ENCODE data around the gene EIF1AD.

The EIF1AD gene

DNA sequence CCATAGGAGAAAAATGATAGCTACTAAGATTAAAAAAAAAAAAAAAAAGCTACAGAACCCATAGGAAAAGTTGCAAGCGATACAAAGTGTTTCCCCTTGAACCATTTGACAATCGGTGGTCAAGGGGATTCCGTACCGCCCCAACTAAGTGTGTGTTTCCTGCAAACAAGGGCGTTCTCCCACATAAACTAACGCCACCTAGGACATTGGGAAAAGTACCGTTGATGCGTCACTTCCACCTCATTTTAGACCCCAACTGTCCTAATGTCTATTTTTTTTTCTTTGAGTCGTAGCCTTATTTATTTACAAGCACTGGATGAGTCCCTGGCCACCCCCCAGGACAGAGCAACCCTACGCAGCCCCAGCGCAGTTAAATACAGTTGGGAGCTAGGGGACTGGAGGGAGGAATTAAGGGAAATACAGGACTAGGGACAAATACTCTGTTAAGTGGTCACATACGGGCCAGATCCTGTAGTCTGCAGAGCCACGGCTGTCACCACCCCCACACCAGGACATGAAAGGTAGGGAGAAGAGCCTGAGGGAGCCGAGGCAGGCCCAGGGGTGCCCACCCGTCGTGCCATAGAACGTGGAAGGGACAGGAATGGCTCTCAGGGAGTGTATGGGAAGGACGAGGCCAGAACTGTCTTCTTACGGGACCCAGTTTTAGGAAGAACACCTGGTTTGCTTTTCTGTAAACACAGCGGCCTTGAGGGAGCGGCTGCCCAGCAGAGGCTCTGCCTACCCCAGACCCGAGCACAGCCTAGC is 19.0 kb downstream of the EIF1AD start:
- Histone ChIP-seq H3K4me3 (ENCODE audit: low read length in 2 of 2) (no peak overlapping the region), H3K9me3 (ENCODE audit: control insufficient read depth in 2 of 2, low read length in 2 of 2) (no peaks in the 10 kb centered on the region), H3K27me3 (ENCODE audit: control insufficient read depth in 2 of 2, insufficient read depth in 2 of 2, low read length in 2 of 2) (no peaks in the 10 kb centered on the region), H3K27ac (ENCODE audit: low read depth in 2 of 2, low read length in 2 of 2) (no peak overlapping the region), H3K9ac (ENCODE audit: low read depth in 1 of 2, low read length in 2 of 2) (no peak overlapping the region), H3K36me3 (ENCODE audit: control insufficient read depth in 2 of 2, insufficient read depth in 2 of 2, low read length in 2 of 2) (peaks cover 11 to 13% of the 10 kb centered on the region in 2 donors), H3K4me1 (ENCODE audit: control insufficient read depth in 2 of 2, insufficient read depth in 2 of 2, low read length in 2 of 2) (no peaks in the 10 kb centered on the region)

GRCh38 chr11:65981972-65982823 is 19.8 kb downstream of the EIF1AD start:
- no peak overlapping the region for H3K27ac ChIP-seq (ENCODE audit: low read depth in 2 of 2, low read length in 2 of 2)
- no peak overlapping the region for H3K4me3 ChIP-seq (ENCODE audit: low read length in 2 of 2)
- H3K9ac ChIP-seq (ENCODE audit: low read depth in 1 of 2, low read length in 2 of 2): no peak overlapping the region
- peaks cover 19 to 20% of the 10 kb centered on the region in 2 donors for H3K36me3 ChIP-seq (ENCODE audit: control insufficient read depth in 2 of 2, insufficient read depth in 2 of 2, low read length in 2 of 2)
- no peaks in the 10 kb centered on the region for H3K4me1 ChIP-seq (ENCODE audit: control insufficient read depth in 2 of 2, insufficient read depth in 2 of 2, low read length in 2 of 2)
- no peaks in the 10 kb centered on the region for H3K9me3 ChIP-seq (ENCODE audit: control insufficient read depth in 2 of 2, low read length in 2 of 2)
- no peaks in the 10 kb centered on the region for H3K27me3 ChIP-seq (ENCODE audit: control insufficient read depth in 2 of 2, insufficient read depth in 2 of 2, low read length in 2 of 2)

- no peak overlapping the region for H3K27ac ChIP-seq (ENCODE audit: low read depth in 2 of 2, low read length in 2 of 2)
- peaks cover 25 to 28% of the 10 kb centered on the region in 2 donors for H3K36me3 ChIP-seq (ENCODE audit: control insufficient read depth in 2 of 2, insufficient read depth in 2 of 2, low read length in 2 of 2)
- H3K27me3 ChIP-seq (ENCODE audit: control insufficient read depth in 2 of 2, insufficient read depth in 2 of 2, low read length in 2 of 2): no peaks in the 10 kb centered on the region
- no peak overlapping the region for H3K4me3 ChIP-seq (ENCODE audit: low read length in 2 of 2)
- H3K4me1 ChIP-seq (ENCODE audit: control insufficient read depth in 2 of 2, insufficient read depth in 2 of 2, low read length in 2 of 2): no peaks in the 10 kb centered on the region
- H3K9me3 ChIP-seq (ENCODE audit: control insufficient read depth in 2 of 2, low read length in 2 of 2): no peaks in the 10 kb centered on the region
- H3K9ac ChIP-seq (ENCODE audit: low read depth in 1 of 2, low read length in 2 of 2): no peak overlapping the region
These were observed 20.7 kb downstream of the EIF1AD start for GRCh38 chr11:65981101-65981740.

DNA sequence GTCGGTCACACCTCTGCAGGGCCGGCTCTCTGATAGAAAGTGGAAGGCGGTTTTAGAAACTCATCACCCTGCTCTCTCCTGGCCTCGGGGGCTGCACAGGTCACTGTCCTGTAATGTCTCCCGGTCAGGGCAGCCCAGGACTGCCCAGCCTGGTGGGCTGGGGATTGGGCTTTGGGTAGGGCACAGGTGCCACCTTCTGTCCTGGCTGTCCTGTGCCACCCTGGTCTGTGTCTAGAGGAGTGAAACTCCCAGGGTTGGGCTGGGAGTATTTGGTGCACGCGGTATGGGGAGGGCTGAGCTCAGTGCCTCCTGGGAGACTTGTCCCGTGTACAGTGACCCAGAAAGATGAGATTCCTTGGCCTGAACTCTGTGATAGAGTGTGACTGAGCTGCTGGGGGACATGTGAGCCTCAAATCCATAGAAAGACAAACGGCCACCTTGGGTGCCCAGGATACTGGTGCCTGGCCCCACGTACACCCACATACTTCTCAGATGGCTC is 22.6 kb downstream of the EIF1AD start:
- no peak overlapping the region for H3K4me3 ChIP-seq (ENCODE audit: low read length in 2 of 2)
- H3K36me3 ChIP-seq (ENCODE audit: control insufficient read depth in 2 of 2, insufficient read depth in 2 of 2, low read length in 2 of 2): peaks cover 25 to 31% of the 10 kb centered on the region in 2 donors
- H3K27ac ChIP-seq (ENCODE audit: low read depth in 2 of 2, low read length in 2 of 2): no peak overlapping the region
- H3K4me1 ChIP-seq (ENCODE audit: control insufficient read depth in 2 of 2, insufficient read depth in 2 of 2, low read length in 2 of 2): no peaks in the 10 kb centered on the region
- H3K9me3 ChIP-seq (ENCODE audit: control insufficient read depth in 2 of 2, low read length in 2 of 2): no peaks in the 10 kb centered on the region
- no peaks in the 10 kb centered on the region for H3K27me3 ChIP-seq (ENCODE audit: control insufficient read depth in 2 of 2, insufficient read depth in 2 of 2, low read length in 2 of 2)
- no peak overlapping the region for H3K9ac ChIP-seq (ENCODE audit: low read depth in 1 of 2, low read length in 2 of 2)

DNA sequence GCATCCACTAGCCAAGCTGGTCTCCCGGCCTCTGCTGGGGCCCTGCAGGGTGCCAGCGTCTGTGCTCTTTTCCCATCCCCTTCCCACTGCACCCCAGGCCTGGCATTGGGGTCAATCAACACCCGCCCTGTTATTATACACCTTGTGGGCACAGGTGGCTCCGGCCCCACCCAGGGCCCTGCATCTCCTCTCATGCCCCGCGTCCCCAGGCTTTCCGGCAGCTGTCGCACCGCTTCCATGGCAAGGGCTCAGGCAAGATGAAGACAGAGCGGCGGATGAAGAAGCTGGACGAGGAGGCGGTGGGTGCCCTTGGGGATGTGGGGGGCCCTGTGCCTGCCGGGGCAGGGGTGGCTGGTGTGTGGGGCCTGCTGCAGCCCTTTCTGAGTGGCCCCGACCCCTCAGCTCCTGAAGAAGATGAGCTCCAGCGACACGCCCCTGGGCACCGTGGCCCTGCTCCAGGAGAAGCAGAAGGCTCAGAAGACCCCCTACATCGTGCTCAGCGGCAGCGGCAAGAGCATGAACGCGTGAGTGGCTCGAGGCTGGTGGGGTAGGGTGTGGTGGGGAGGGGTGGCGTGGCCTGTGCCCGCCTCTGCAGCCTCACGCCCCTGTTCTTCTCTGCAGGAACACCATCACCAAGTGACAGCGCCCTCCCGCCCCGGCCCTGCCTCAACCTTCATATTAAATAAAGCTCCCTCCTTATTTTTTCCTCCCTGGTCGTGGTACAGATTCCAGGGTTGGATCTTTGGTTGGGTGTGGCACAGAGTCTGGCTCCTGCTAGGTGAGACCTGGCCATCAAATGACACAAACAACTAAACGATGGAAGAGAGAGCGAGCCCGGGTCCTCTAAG is 23.3 kb downstream of the EIF1AD start:
- no peak overlapping the region for H3K27ac ChIP-seq (ENCODE audit: low read depth in 2 of 2, low read length in 2 of 2)
- H3K27me3 ChIP-seq (ENCODE audit: control insufficient read depth in 2 of 2, insufficient read depth in 2 of 2, low read length in 2 of 2): no peaks in the 10 kb centered on the region
- no peaks in the 10 kb centered on the region for H3K9me3 ChIP-seq (ENCODE audit: control insufficient read depth in 2 of 2, low read length in 2 of 2)
- no peak overlapping the region for H3K9ac ChIP-seq (ENCODE audit: low read depth in 1 of 2, low read length in 2 of 2)
- peaks cover 25 to 31% of the 10 kb centered on the region in 2 donors for H3K36me3 ChIP-seq (ENCODE audit: control insufficient read depth in 2 of 2, insufficient read depth in 2 of 2, low read length in 2 of 2)
- H3K4me3 ChIP-seq (ENCODE audit: low read length in 2 of 2): no peak overlapping the region
- H3K4me1 ChIP-seq (ENCODE audit: control insufficient read depth in 2 of 2, insufficient read depth in 2 of 2, low read length in 2 of 2): no peaks in the 10 kb centered on the region

DNA sequence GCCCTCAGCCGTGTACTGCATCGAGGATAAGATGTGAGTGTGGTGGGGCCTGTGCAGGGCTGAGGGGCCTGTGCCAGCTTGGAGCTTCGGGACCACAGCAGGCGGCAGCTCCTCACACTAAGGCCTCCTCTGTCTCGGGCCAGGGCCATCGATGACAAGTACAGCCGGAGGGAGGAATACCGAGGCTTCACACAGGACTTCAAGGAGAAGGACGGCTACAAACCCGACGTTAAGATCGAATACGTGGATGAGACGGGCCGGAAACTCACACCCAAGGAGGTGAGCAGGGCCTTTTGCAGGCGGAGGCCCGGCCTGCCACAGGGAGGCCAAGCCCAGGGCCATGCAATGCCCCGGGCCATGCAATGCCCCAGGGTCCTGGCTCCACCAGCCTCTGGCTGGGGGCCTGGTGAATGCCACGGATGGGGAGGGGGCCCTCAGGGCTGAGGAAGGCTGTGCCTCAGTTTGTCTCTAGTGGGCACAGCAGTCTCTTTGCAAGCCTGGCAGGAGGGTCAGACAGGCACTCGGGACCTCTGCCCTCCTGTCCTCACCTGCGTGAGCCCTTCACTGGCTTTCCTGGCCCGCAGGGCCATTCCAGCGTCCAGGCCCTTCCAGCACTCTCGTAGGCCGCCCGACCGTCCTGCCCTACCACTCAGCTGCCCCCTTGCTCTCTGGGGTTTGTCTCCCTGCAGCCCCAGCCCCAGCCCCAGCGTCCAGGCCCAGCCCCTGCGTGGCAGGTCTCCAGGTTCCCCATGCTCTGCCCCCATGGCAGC is 24.2 kb downstream of the EIF1AD start:
- Histone ChIP-seq H3K27me3 (ENCODE audit: control insufficient read depth in 2 of 2, insufficient read depth in 2 of 2, low read length in 2 of 2) (no peaks in the 10 kb centered on the region), H3K9me3 (ENCODE audit: control insufficient read depth in 2 of 2, low read length in 2 of 2) (no peaks in the 10 kb centered on the region), H3K9ac (ENCODE audit: low read depth in 1 of 2, low read length in 2 of 2) (no peak overlapping the region), H3K4me1 (ENCODE audit: control insufficient read depth in 2 of 2, insufficient read depth in 2 of 2, low read length in 2 of 2) (no peaks in the 10 kb centered on the region), H3K4me3 (ENCODE audit: low read length in 2 of 2) (no peak overlapping the region), H3K36me3 (ENCODE audit: control insufficient read depth in 2 of 2, insufficient read depth in 2 of 2, low read length in 2 of 2) (peaks cover 25 to 34% of the 10 kb centered on the region in 2 donors), H3K27ac (ENCODE audit: low read depth in 2 of 2, low read length in 2 of 2) (no peak overlapping the region)

- Histone ChIP-seq H3K4me1 (ENCODE audit: control insufficient read depth in 2 of 2, insufficient read depth in 2 of 2, low read length in 2 of 2) (no peaks in the 10 kb centered on the region), H3K27ac (ENCODE audit: low read depth in 2 of 2, low read length in 2 of 2) (no peak overlapping the region), H3K9me3 (ENCODE audit: control insufficient read depth in 2 of 2, low read length in 2 of 2) (no peaks in the 10 kb centered on the region), H3K36me3 (ENCODE audit: control insufficient read depth in 2 of 2, insufficient read depth in 2 of 2, low read length in 2 of 2) (peaks cover 25 to 36% of the 10 kb centered on the region in 2 donors), H3K27me3 (ENCODE audit: control insufficient read depth in 2 of 2, insufficient read depth in 2 of 2, low read length in 2 of 2) (no peaks in the 10 kb centered on the region), H3K4me3 (ENCODE audit: low read length in 2 of 2) (no peak overlapping the region), H3K9ac (ENCODE audit: low read depth in 1 of 2, low read length in 2 of 2) (no peak overlapping the region)
These were observed 25.5 kb downstream of the EIF1AD start for GRCh38 chr11:65976216-65977176.

GRCh38 chr11:65975771-65976170 is 26.2 kb downstream of the EIF1AD start:
- H3K27me3 ChIP-seq (ENCODE audit: control insufficient read depth in 2 of 2, insufficient read depth in 2 of 2, low read length in 2 of 2): no peaks in the 10 kb centered on the region
- no peak overlapping the region for H3K4me3 ChIP-seq (ENCODE audit: low read length in 2 of 2)
- peaks cover 25 to 36% of the 10 kb centered on the region in 2 donors for H3K36me3 ChIP-seq (ENCODE audit: control insufficient read depth in 2 of 2, insufficient read depth in 2 of 2, low read length in 2 of 2)
- H3K9me3 ChIP-seq (ENCODE audit: control insufficient read depth in 2 of 2, low read length in 2 of 2): no peaks in the 10 kb centered on the region
- no peaks in the 10 kb centered on the region for H3K4me1 ChIP-seq (ENCODE audit: control insufficient read depth in 2 of 2, insufficient read depth in 2 of 2, low read length in 2 of 2)
- no peak overlapping the region for H3K27ac ChIP-seq (ENCODE audit: low read depth in 2 of 2, low read length in 2 of 2)
- H3K9ac ChIP-seq (ENCODE audit: low read depth in 1 of 2, low read length in 2 of 2): no peak overlapping the region
